Adrenal gland (tissue), 12 donors: Measurements from ENCODE around the gene COL6A6. TPM values are rescaled to one million over a fixed set of nuclear protein-coding genes. Genes with fewer than 3 reads are reported as not detected.

Source experiments
- DNase-seq, 7 donors: peaks; one replicate each; pipeline ENCODE4 v3.0.0-alpha.2; 2019 to 2020
- H3K27ac ChIP-seq, 5 donors: fragments of 200-600 bp; sonication (generic) in 4 of 5; 1 replicate in 3 of 5; 2 replicates in 2 of 5; pipeline versions ENCODE4 v1.5.1 to v1.8.0; 2016 to 2020; ENCODE audit warnings: mild to moderate bottlenecking in 1 of 5
- H3K27me3 ChIP-seq: fragments of 200-600 bp; 2 replicates; pipeline ENCODE4 v1.8.0; 2021
- H3K36me3 ChIP-seq, 2 donors: fragments of 200-600 bp; replicated peaks in 1 of 2; 1 replicate in 1 of 2; 2 replicates in 1 of 2; pipeline versions ENCODE4 v1.5.1 to v1.8.0; 2018 to 2022
- H3K4me1 ChIP-seq, 2 donors: fragments of 200-600 bp; replicated peaks in 1 of 2; 1 replicate in 1 of 2; 2 replicates in 1 of 2; pipeline versions ENCODE4 v1.5.1 to v1.8.0; 2018 to 2021
- H3K4me3 ChIP-seq, 4 donors: fragments of 200-600 bp; sonication (generic) in 3 of 4; one replicate each; pipeline ENCODE4 v1.5.1; 2016 to 2018
- H3K9me3 ChIP-seq, 3 donors: fragments of 200-600 bp; sonication (generic) in 1 of 3; replicated peaks in 1 of 3; 1 replicate in 2 of 3; 2 replicates in 1 of 3; pipeline versions ENCODE4 v1.5.1 to v1.8.0; 2016 to 2021
- POLR2A ChIP-seq, 2 donors: fragments of 450-650 bp; IDR thresholded peaks; one replicate each; pipeline ENCODE4 v1.6.1; 2017; ENCODE audit warnings: antibody characterized with exemption in 2 of 2, mild to moderate bottlenecking in 2 of 2, moderate library complexity in 1 of 2
- WGBS, 4 donors: extraction: QIAGEN DNeasy Blood & Tissue Kit in 2 of 4; methylation state at CpG; one replicate each; pipeline versions ENCODE4 v1.1.5 to v1.1.7; 2013 to 2017; 5-methylcytosine and 5-hydroxymethylcytosine counted together
- intact Hi-C, 2 donors: fragments of 100-400 bp; cut with DNase I; formaldehyde crosslinking; loops; one replicate each; pipeline versions ENCODE4 v1.14.1 to v1.15.0; 2022 to 2023
- polyA plus RNA-seq, 3 donors: library from polyadenylated mRNA; stranded (reverse); fragments of 200-250 nt in 2 of 3; fragments of 350-450 nt in 1 of 3; fragmentation: Illumina TruSeq in 1 of 3; extraction: RNeasy Lipid Tissue Mini Kit (QIAGEN cat#74804) in 1 of 3; gene quantifications; one replicate each; pipeline ENCODE4 v1.2.3, GENCODE V29; 2013 to 2014
- total RNA-seq, 9 donors: library from RNA; depleted of rRNA in 4 of 9; stranded (reverse); fragments of >200 nt in 4 of 9; fragments of 120-200 nt in 1 of 9; fragmentation: NEBNext Ultra II Directional in 1 of 9; extraction: Animal tissue kit (Norgen Biotek cat#: 25700) in 1 of 9; gene quantifications; one replicate each; pipeline versions ENCODE4 v1.1.0 to v1.2.4, GENCODE V29; 2013 to 2023
- TF ChIP-seq, protein P1 (sequence below), 6 experiments: fragments of 450-650 bp in 4 of 6; fragments of 200-600 bp in 2 of 6; sonication (generic) in 1 of 6; IDR thresholded peaks; 1 replicate in 5 of 6; 2 replicates in 1 of 6; pipeline versions ENCODE4 v1.5.1 to v1.8.0; 2016 to 2021; ENCODE audit warnings: antibody characterized with exemption in 6 of 6, mild to moderate bottlenecking in 2 of 6, moderate library complexity in 1 of 6
- donor health status: healthy with polysubstance abuse.
- donor health status: Bipolar disorder and iron deficiency.
- donor health status: DM: yes; HTN: yes; CAD: no.
- donor health status: DM: no; HTN: no; CAD: no.
- donor health status: DM: no; HTN: no; CAD: no.
- donor health status: DM: yes; HTN: yes; CAD: no.

Gene COL6A6
- total and polyA plus RNA-seq, 12 donors = under 0.01 to 0.94 (median 0.14) TPM

DNA sequence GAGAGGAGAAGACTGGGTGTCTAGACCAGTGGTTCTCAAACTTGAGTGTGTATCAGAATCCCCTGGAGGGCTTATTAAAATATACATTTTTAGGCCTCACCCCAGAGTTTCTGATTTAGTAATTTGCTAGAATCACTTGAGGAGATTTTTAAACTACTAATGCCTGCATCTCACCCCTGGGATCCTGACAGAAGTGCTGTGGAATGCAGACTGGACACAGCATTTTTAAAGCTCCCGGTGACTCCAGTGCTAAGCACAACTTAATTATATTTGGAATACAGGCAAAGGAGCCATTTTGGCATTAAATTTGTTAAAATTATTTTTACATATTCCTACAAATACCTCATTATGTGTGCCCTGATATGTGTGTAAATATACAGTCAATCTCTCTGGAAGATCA lies 26.7 kb upstream of the COL6A6 start:
- Histone ChIP-seq H3K36me3 (no peaks in the 10 kb centered on the region), H3K4me3 (no peak overlapping the region), H3K27me3 (no peaks in the 10 kb centered on the region), H3K4me1 (no peaks in the 10 kb centered on the region), H3K27ac (no peak overlapping the region), H3K9me3 (no peaks in the 10 kb centered on the region)
- no peak for DNase-seq
- WGBS, 4 donors = 53 to 77% (median 60%) methylated on average over 1 of the region's 1 CpG
- intact Hi-C loops = no loop called here
- TF ChIP-seq POLR2A (IDR thresholded peaks at IDR 0.05) = no peak
- TF ChIP-seq, protein P1, sequence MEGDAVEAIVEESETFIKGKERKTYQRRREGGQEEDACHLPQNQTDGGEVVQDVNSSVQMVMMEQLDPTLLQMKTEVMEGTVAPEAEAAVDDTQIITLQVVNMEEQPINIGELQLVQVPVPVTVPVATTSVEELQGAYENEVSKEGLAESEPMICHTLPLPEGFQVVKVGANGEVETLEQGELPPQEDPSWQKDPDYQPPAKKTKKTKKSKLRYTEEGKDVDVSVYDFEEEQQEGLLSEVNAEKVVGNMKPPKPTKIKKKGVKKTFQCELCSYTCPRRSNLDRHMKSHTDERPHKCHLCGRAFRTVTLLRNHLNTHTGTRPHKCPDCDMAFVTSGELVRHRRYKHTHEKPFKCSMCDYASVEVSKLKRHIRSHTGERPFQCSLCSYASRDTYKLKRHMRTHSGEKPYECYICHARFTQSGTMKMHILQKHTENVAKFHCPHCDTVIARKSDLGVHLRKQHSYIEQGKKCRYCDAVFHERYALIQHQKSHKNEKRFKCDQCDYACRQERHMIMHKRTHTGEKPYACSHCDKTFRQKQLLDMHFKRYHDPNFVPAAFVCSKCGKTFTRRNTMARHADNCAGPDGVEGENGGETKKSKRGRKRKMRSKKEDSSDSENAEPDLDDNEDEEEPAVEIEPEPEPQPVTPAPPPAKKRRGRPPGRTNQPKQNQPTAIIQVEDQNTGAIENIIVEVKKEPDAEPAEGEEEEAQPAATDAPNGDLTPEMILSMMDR (IDR thresholded peaks at IDR 0.05) = no peak

DNA sequence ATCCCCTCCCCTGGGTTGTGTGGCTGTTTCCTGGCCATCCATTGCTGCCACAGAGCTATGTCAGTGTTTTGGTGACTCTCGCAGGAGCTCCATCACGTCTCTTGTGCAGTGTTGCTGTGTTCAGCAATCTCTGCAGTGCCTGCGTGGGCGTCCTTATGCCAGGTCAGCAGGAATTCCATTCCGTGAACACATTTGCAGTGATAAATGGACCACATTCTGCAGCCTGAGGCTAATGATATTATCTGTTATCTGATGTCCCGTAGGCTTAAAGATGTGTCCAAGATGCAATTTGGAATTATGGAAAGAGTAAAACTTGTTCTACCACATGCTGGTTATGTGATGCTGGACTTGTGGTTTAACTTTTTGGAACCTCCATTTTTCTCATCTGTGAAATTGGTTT lies 25.5 kb upstream of the COL6A6 start:
- H3K27me3 ChIP-seq = no peaks in the 10 kb centered on the region
- no peak overlapping the region for H3K27ac ChIP-seq
- DNase-seq = no peak
- no peak for TF ChIP-seq POLR2A (IDR thresholded peaks at IDR 0.05)
- TF ChIP-seq, protein P1 (IDR thresholded peaks at IDR 0.05) = no peak
- intact Hi-C loops = no loop called here
- no peaks in the 10 kb centered on the region for H3K9me3 ChIP-seq
- 55 to 65% (median 59%) methylated on average over 6 of the region's 6 CpGs for WGBS, 4 donors
- no peaks in the 10 kb centered on the region for H3K36me3 ChIP-seq
- no peaks in the 10 kb centered on the region for H3K4me1 ChIP-seq
- no peak overlapping the region for H3K4me3 ChIP-seq

DNA sequence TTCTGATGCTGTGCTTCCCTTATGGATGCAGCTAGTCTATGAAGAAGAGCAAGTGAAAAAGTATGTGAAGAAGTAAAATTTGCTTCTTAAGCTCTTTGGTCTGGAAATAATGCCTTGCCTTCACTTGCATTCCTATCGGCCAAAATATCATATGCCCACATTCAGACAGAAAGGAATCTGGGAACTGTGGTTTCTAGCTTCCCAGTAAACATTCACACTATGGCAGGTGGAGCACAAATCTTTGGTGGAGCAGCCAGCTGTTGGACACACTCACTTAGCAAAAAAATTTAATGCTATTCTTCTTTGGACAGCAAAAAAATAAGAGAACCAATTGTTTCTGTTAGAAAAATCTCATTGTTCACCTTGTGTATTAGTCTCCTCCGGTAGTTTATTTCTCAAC lies 12.3 kb upstream of the COL6A6 start:
- TF ChIP-seq, protein P1 (IDR thresholded peaks at IDR 0.05) = no peak
- TF ChIP-seq POLR2A (IDR thresholded peaks at IDR 0.05) = no peak
- Histone ChIP-seq H3K27me3 (peaks cover 2% of the 10 kb centered on the region), H3K4me3 (no peak overlapping the region), H3K36me3 (no peaks in the 10 kb centered on the region), H3K4me1 (no peaks in the 10 kb centered on the region), H3K9me3 (no peaks in the 10 kb centered on the region), H3K27ac (no peak overlapping the region)
- intact Hi-C loops = no loop called here
- 72 to 89% (median 84%) methylated on average over 2 of the region's 2 CpGs for WGBS, 4 donors
- no peak for DNase-seq

DNA sequence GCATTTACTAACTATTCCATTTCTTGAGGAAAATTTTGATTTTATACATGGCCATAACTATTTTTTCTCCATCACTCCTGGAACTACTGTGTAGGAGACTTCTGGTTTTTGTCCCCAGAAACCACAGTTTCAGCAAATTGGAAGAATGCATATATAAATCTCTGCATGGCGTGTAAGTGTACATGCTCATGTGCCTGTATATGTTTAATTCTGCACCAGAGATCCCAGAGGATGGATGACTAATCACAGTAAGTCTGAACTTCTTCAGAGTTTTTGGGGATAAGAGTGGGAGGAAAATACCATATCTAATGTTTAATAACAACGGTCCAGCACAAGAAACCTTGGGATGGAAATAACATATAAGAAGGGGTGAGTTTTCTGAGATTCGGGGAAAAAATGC lies 10.9 kb upstream of the COL6A6 start:
- no peaks in the 10 kb centered on the region for H3K36me3 ChIP-seq
- peaks cover 2% of the 10 kb centered on the region for H3K27me3 ChIP-seq
- no peaks in the 10 kb centered on the region for H3K4me1 ChIP-seq
- WGBS, 4 donors = 67 to 79% (median 74%) methylated on average over 3 of the region's 3 CpGs
- intact Hi-C loops = no loop called here
- no peak overlapping the region for H3K4me3 ChIP-seq
- TF ChIP-seq POLR2A (IDR thresholded peaks at IDR 0.05) = no peak
- TF ChIP-seq, protein P1 (IDR thresholded peaks at IDR 0.05) = no peak
- DNase-seq = no peak
- no peak overlapping the region for H3K27ac ChIP-seq
- H3K9me3 ChIP-seq = no peaks in the 10 kb centered on the region
